ENCODE data around the gene USP5. TPM values are rescaled to one million over a fixed set of nuclear protein-coding genes. Genes with fewer than 3 reads are reported as not detected.
"Not testable (repeated sequence)": the region's sequence is repeated elsewhere in the genome, so short reads cannot be mapped to it uniquely, and the experiment has no call there.

Gene USP5
- total and polyA plus RNA-seq, 7 donors: 25.4 to 51.5 (median 41.1) TPM

DNA sequence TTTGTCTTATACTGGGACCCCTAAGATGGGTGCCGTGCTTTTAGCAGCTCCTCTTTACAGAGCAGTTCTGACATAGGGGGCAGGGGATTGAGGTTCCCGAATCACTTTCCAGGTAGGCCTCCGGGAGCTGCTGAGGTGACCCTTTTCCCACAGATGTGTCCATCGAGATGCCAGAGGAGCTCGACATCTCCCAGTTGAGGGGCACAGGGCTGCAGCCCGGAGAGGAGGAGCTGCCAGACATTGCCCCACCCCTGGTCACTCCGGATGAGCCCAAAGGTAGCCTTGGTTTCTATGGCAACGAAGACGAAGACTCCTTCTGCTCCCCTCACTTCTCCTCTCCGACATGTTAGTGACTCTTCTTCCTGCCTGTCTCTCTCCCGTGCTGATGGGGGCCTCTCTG lies 11.1 kb downstream of the USP5 start:
- Histone ChIP-seq H3K4me1 (peaks cover 0 to 10% (median 6%) of the 10 kb centered on the region in 4 donors), H3K27me3 (no peaks in the 10 kb centered on the region), H3K4me3 (no peak overlapping the region), H3K36me3 (peaks cover 26 to 82% (median 61%) of the 10 kb centered on the region in 4 donors), H3K27ac (no peak overlapping the region), H3K9me3 (no peaks in the 10 kb centered on the region)
- TF ChIP-seq, protein P1, sequence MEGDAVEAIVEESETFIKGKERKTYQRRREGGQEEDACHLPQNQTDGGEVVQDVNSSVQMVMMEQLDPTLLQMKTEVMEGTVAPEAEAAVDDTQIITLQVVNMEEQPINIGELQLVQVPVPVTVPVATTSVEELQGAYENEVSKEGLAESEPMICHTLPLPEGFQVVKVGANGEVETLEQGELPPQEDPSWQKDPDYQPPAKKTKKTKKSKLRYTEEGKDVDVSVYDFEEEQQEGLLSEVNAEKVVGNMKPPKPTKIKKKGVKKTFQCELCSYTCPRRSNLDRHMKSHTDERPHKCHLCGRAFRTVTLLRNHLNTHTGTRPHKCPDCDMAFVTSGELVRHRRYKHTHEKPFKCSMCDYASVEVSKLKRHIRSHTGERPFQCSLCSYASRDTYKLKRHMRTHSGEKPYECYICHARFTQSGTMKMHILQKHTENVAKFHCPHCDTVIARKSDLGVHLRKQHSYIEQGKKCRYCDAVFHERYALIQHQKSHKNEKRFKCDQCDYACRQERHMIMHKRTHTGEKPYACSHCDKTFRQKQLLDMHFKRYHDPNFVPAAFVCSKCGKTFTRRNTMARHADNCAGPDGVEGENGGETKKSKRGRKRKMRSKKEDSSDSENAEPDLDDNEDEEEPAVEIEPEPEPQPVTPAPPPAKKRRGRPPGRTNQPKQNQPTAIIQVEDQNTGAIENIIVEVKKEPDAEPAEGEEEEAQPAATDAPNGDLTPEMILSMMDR (IDR thresholded peaks at IDR 0.05): no peak
- no peak for TF ChIP-seq POLR2AphosphoS5 (IDR thresholded peaks at IDR 0.05)
- no peak for TF ChIP-seq EP300 (IDR thresholded peaks at IDR 0.05)
- no peak for TF ChIP-seq POLR2A (IDR thresholded peaks at IDR 0.05)
- intact Hi-C loops (cut with DNase I): loop anchor here (10.0 kb wide), 1 partner anchor 252 kb away; no protein-coding TSS in a partner anchor
- WGBS, 2 donors: 93 to 94% methylated on average over 11 of the region's 11 CpGs
- DNase-seq: no peak

DNA sequence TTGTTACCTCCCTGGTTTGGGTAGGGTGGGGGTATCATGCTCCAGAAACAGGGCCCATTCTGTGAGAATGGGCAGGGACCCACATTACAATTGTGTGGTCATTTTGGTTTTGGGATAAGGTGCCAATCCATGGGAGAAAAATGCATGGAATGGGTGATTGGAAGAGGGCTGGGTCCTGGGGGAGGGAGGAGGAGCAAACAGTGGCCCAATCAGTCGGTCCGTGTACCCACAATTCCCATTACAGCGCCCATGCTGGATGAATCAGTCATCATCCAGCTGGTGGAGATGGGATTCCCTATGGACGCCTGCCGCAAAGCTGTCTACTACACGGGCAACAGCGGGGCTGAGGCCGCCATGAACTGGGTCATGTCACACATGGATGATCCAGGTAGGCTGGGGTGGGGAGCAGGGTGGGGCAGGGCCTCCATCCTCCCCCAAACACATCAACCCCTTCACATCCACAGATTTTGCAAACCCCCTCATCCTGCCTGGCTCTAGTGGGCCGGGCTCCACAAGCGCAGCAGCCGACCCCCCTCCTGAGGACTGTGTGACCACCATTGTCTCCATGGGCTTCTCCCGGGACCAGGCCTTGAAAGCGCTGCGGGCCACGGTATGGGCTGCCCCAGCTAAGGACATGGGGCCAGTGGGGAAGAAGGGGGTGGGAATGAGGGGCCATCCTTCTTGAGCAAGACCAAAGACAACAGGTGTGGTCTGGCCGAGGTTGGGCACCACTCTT lies 11.8 kb downstream of the USP5 start:
- Histone ChIP-seq H3K27me3 (no peaks in the 10 kb centered on the region), H3K4me1 (peaks cover 0 to 17% (median 12%) of the 10 kb centered on the region in 4 donors), H3K9me3 (no peaks in the 10 kb centered on the region), H3K4me3 (no peak overlapping the region), H3K27ac (no peak overlapping the region), H3K36me3 (peaks cover 19 to 75% (median 55%) of the 10 kb centered on the region in 4 donors)
- TF ChIP-seq, protein P1 (IDR thresholded peaks at IDR 0.05): no peak
- TF ChIP-seq POLR2AphosphoS5 (IDR thresholded peaks at IDR 0.05) (no peak), POLR2A (IDR thresholded peaks at IDR 0.05) (no peak), EP300 (IDR thresholded peaks at IDR 0.05) (no peak)
- DNase-seq: no peak
- intact Hi-C loops (cut with DNase I): loop anchor here (10.0 kb wide), 1 partner anchor 251 kb away; no protein-coding TSS in a partner anchor
- WGBS, 2 donors: 98% methylated on average over 16 of the region's 16 CpGs

DNA sequence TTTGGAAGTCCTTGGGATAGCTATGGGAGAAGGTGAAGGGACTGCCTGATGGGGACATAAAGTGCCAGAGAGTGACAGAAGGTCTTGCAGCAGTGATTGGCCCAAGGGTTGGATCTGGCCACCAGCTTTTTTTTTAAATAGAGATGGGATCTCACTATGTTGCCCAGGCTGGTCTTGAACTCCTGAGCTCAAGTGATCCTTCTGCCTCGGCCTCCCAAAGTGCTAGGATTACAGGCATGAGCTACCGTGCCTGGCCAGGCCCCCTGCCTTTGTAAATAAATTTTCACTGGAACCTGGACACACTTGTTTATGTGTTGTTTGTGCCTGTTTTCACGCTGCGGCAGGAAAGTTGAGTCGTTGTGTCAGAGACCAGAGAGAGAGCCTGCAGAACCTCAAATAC lies 13.4 kb downstream of the USP5 start:
- Histone ChIP-seq H3K36me3 (peaks cover 24 to 74% (median 49%) of the 10 kb centered on the region in 4 donors), H3K4me1 (peaks cover 0 to 29% (median 26%) of the 10 kb centered on the region in 4 donors)
- not testable (repeated sequence) for H3K27me3 ChIP-seq, DNase-seq, H3K27ac ChIP-seq, H3K9me3 ChIP-seq, H3K4me3 ChIP-seq
- WGBS, 2 donors: 95% methylated on average over 5 of the region's 5 CpGs
- intact Hi-C loops (cut with DNase I): loop anchor here (10.0 kb wide), 1 partner anchor 249 kb away; no protein-coding TSS in a partner anchor

DNA sequence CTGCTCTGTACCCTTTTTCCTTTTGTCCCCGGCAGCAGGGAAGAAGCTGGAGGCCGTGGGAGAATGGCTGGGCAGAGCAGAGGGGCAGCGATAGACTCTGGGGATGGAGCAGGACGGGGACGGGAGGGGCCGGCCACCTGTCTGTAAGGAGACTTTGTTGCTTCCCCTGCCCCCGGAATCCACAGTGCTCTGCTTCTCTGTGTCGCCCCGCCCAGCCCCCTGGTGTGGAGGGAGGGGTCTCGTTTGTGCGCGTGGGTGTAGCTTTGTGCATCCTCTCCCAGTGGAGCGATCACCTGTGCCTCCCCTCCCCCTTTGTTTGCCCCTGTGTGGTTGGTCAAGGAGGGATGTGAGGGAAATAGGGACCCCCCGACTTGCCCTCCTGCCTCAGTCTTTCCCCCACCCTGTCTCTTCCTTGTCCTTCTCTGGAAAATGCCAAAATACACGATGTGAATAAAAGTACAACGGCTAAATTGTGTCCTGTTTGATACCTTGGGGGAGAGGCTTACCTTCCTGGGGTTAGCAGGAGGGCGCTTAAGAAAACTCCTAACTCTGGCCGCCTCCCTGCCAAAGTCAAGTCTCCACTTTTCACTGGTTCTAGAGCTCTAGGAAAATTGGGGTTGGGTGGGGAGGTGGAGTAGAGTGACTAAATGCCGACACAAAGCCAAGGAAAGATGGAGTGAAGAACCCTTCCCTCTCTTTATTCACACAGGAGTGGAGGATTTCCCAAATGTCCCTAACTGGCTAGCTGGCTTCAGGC lies 14.4 kb downstream of the USP5 start:
- H3K27ac ChIP-seq: peak overlapping the region; percentile 95 to 100 (median 98)
- TF ChIP-seq POLR2A (IDR thresholded peaks at IDR 0.05) (no peak), EP300 (IDR thresholded peaks at IDR 0.05) (no peak), POLR2AphosphoS5 (IDR thresholded peaks at IDR 0.05) (no peak)
- TF ChIP-seq, protein P1 (IDR thresholded peaks at IDR 0.05): no peak
- peak overlapping the region in 3 of 4 donors; percentile 94 to 100 (median 99) for H3K4me3 ChIP-seq
- 79 to 85% methylated on average over 19 of the region's 19 CpGs for WGBS, 2 donors
- no peak for DNase-seq
- no peaks in the 10 kb centered on the region for H3K27me3 ChIP-seq
- intact Hi-C loops (cut with DNase I): loop anchor here (10.0 kb wide), 1 partner anchor 248 kb away; no protein-coding TSS in a partner anchor
- H3K4me1 ChIP-seq: peaks cover 0 to 35% (median 33%) of the 10 kb centered on the region in 4 donors
- H3K9me3 ChIP-seq: no peaks in the 10 kb centered on the region
- H3K36me3 ChIP-seq: peaks cover 14 to 74% (median 49%) of the 10 kb centered on the region in 4 donors

DNA sequence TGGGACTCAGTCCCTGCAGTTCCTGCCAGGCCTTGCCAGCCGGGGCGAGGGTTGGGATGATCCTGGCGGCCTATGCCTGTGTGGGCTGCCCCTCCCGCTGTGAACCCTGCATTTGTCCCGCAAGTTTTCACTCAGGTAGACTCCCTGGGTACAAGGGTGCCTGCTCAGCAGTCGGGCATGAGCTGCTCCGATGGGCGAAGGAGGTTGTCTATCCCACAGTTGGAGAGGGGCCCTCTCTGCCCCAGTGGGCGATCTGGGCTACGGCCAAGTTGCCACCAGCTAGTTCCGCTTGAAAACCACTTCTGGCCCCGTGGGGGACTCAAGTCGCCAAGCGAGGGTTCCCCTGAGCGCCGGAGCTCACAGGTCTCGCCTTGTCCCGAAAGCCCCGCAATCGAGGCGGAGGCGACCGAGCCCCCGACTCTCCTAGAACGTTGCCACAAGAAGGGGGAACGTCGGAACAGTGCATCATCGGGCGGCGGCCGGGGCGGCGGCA lies 15.0 kb downstream of the USP5 start:
- Histone ChIP-seq H3K36me3 (peaks cover 13 to 69% (median 44%) of the 10 kb centered on the region in 4 donors), H3K9me3 (no peaks in the 10 kb centered on the region), H3K27ac (peak overlapping the region; percentile 95 to 100 (median 98)), H3K4me3 (peak overlapping the region; percentile 72 to 100 (median 96)), H3K4me1 (peaks cover 0 to 41% (median 39%) of the 10 kb centered on the region in 4 donors), H3K27me3 (no peaks in the 10 kb centered on the region)
- 2 to 4% methylated on average over 33 of the region's 33 CpGs for WGBS, 2 donors
- TF ChIP-seq POLR2AphosphoS5 (IDR thresholded peaks at IDR 0.05): no peak
- no peak for TF ChIP-seq POLR2A (IDR thresholded peaks at IDR 0.05)
- TF ChIP-seq, protein P1 (IDR thresholded peaks at IDR 0.05): no peak
- no peak for TF ChIP-seq EP300 (IDR thresholded peaks at IDR 0.05)
- intact Hi-C loops (cut with DNase I): loop anchor here (10.0 kb wide), 1 partner anchor 248 kb away; no protein-coding TSS in a partner anchor
- no peak for DNase-seq
